Measurements from ENCODE around the gene FOXA1. TPM values are rescaled to one million over a fixed set of nuclear protein-coding genes. Genes with fewer than 3 reads are reported as not detected.

FOXA1 gene
- total RNA-seq, 1 experiment from 2014 or later, result 8.7 TPM

GRCh38 chr14:37596790-37597472, 1.9 kb upstream of the FOXA1 start:
- in situ Hi-C loops (cut with HindIII; ENCODE audit: low pct_unique_long_range_greater_than_20kb, low sequenced_read_pairs), result no loop called here
- POLR2A ChIA-PET, result no interaction called here
- no TSS peak for BruUV-seq (replicated peaks)
- Histone ChIP-seq H3K4me1 (ENCODE audit: control insufficient read depth, insufficient read depth, low read length) (no peaks in the 10 kb centered on the region), H3K36me3 (ENCODE audit: control insufficient read depth, insufficient read depth, low read length) (no peaks in the 10 kb centered on the region), H3K27ac (ENCODE audit: low read length) (no peak overlapping the region), H3K4me3 (ENCODE audit: low read depth in 2 of 2, low read length in 2 of 2) (no peak overlapping the region), H3K27me3 (ENCODE audit: control insufficient read depth, insufficient read depth, low read length) (peaks cover 3% of the 10 kb centered on the region), H3K9me3 (ENCODE audit: control insufficient read depth, insufficient read depth, low read depth, low read length) (no peaks in the 10 kb centered on the region)
- no peak for DNase-seq (ENCODE audit: low read depth, low spot score)
- no peak for ATAC-seq
- TF ChIP-seq TCF7L2 (IDR thresholded peaks at IDR 0.05; ENCODE audit: low read depth, low read length) (no peak), POLR2AphosphoS5 (IDR thresholded peaks at IDR 0.05; ENCODE audit: low read depth, low read length) (no peak), REST (IDR thresholded peaks at IDR 0.05; ENCODE audit: insufficient read depth in 1 of 2, low read depth in 2 of 2, low read length in 1 of 2) (no peak), SIN3A (IDR thresholded peaks at IDR 0.05; ENCODE audit: borderline replicate concordance, insufficient read depth, low read depth, low read length) (no peak)
- TF ChIP-seq, protein P1, sequence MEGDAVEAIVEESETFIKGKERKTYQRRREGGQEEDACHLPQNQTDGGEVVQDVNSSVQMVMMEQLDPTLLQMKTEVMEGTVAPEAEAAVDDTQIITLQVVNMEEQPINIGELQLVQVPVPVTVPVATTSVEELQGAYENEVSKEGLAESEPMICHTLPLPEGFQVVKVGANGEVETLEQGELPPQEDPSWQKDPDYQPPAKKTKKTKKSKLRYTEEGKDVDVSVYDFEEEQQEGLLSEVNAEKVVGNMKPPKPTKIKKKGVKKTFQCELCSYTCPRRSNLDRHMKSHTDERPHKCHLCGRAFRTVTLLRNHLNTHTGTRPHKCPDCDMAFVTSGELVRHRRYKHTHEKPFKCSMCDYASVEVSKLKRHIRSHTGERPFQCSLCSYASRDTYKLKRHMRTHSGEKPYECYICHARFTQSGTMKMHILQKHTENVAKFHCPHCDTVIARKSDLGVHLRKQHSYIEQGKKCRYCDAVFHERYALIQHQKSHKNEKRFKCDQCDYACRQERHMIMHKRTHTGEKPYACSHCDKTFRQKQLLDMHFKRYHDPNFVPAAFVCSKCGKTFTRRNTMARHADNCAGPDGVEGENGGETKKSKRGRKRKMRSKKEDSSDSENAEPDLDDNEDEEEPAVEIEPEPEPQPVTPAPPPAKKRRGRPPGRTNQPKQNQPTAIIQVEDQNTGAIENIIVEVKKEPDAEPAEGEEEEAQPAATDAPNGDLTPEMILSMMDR (IDR thresholded peaks at IDR 0.05), result no peak
- intact Hi-C loops (cut with micrococcal nuclease; ENCODE audit: unreplicated experiment), result no loop called here
- CTCF ChIA-PET, result interaction anchor here (0.7 kb wide), 1 partner anchor 51 kb away, joined by 4 read pairs; no protein-coding TSS in a partner anchor

GRCh38 chr14:37595809-37596621, 966 bp upstream of the FOXA1 start:
- in situ Hi-C loops (cut with HindIII; ENCODE audit: low pct_unique_long_range_greater_than_20kb, low sequenced_read_pairs), result no loop called here
- intact Hi-C loops (cut with micrococcal nuclease; ENCODE audit: unreplicated experiment), result no loop called here
- H3K36me3 ChIP-seq (ENCODE audit: control insufficient read depth, insufficient read depth, low read length), result no peaks in the 10 kb centered on the region
- peak overlapping the region; percentile 45 to 62 for H3K4me3 ChIP-seq (ENCODE audit: low read depth in 2 of 2, low read length in 2 of 2)
- ATAC-seq (no peak), DNase-seq (ENCODE audit: low read depth, low spot score) (no peak)
- no peak for TF ChIP-seq SIN3A (IDR thresholded peaks at IDR 0.05; ENCODE audit: borderline replicate concordance, insufficient read depth, low read depth, low read length)
- no peak for TF ChIP-seq TCF7L2 (IDR thresholded peaks at IDR 0.05; ENCODE audit: low read depth, low read length)
- TF ChIP-seq, protein P1 (IDR thresholded peaks at IDR 0.05), result no peak
- TF ChIP-seq REST (IDR thresholded peaks at IDR 0.05; ENCODE audit: insufficient read depth in 1 of 2, low read depth in 2 of 2, low read length in 1 of 2), result no peak
- TF ChIP-seq POLR2AphosphoS5 (IDR thresholded peaks at IDR 0.05; ENCODE audit: low read depth, low read length), result no peak
- no peaks in the 10 kb centered on the region for H3K9me3 ChIP-seq (ENCODE audit: control insufficient read depth, insufficient read depth, low read depth, low read length)
- H3K27ac ChIP-seq (ENCODE audit: low read length), result peak overlapping the region; percentile 12; the same call in 1 of the 2 replicates
- POLR2A ChIA-PET, result no interaction called here
- BruUV-seq (replicated peaks), result no TSS peak
- CTCF ChIA-PET, result no interaction called here
- H3K27me3 ChIP-seq (ENCODE audit: control insufficient read depth, insufficient read depth, low read length), result peaks cover 3% of the 10 kb centered on the region; the same call in 1 of the 2 replicates
- no peaks in the 10 kb centered on the region for H3K4me1 ChIP-seq (ENCODE audit: control insufficient read depth, insufficient read depth, low read length)
